WTC11 (cell line): Measurements from ENCODE around the gene UBAP1L. TPM values are rescaled to one million over a fixed set of nuclear protein-coding genes. Genes with fewer than 3 reads are reported as not detected.
A peak's percentile ranks its signal among the peaks of the same experiment; 100 is the strongest.

Source experiments
- ATAC-seq: fragments of 200-7000 bp; cut with Tn5 transposase; 2 replicates; pipeline ENCODE4 v1.10.0; 2021; ENCODE audit warnings: mild to moderate bottlenecking, moderate library complexity
- CTCF ChIA-PET: fragments of 300-600 bp; sonication (Branson Sonifier 250); formaldehyde crosslinking; loops from one replicate; lab custom pipeline; 2021; ENCODE audit warnings: antibody characterized with exemption; lab: Charles Lee
- POLR2A ChIA-PET: fragments of 350-600 bp; sonication (Branson Sonifier 250); formaldehyde crosslinking; loops from one replicate; lab custom pipeline; 2021; ENCODE audit warnings: antibody characterized with exemption; lab: Charles Lee
- DNase-seq: peaks from one replicate; pipeline ENCODE4 v3.0.0; 2021; ENCODE audit warnings: low spot score
- H3K27ac Mint-ChIP-seq: 2 replicates; pipeline ENCODE4 v1.8.0; 2021; ENCODE audit warnings: mixed read lengths
- H3K27me3 Mint-ChIP-seq: 2 replicates; pipeline ENCODE4 v1.8.0; 2021; ENCODE audit warnings: low read depth, mild to moderate bottlenecking, moderate library complexity, mixed read lengths
- H3K36me3 Mint-ChIP-seq: 2 replicates; pipeline ENCODE4 v1.8.0; 2021; ENCODE audit warnings: mixed read lengths
- H3K4me1 Mint-ChIP-seq: 2 replicates; pipeline ENCODE4 v1.8.0; 2022; ENCODE audit warnings: mixed read lengths
- H3K4me3 Mint-ChIP-seq: 2 replicates; pipeline ENCODE4 v1.8.0; 2021; ENCODE audit warnings: mild to moderate bottlenecking, moderate library complexity, mixed read lengths
- H3K9me3 Mint-ChIP-seq: 2 replicates; pipeline ENCODE4 v1.8.0; 2021; ENCODE audit warnings: mixed read lengths
- AFF4 ChIP-seq: sonication (generic); formaldehyde crosslinking; IDR thresholded peaks from 2 replicates; pipeline ENCODE4 v1.8.1; 2023; ENCODE audit warnings: mild to moderate bottlenecking, missing genetic modification reagents, borderline replicate concordance
- ATF2 ChIP-seq: sonication (generic); formaldehyde crosslinking; IDR thresholded peaks from 2 replicates; pipeline ENCODE4 v1.8.1; 2022; ENCODE audit warnings: low read depth, missing genetic modification reagents, borderline replicate concordance
- CBFB ChIP-seq: sonication (generic); formaldehyde crosslinking; IDR thresholded peaks from 2 replicates; pipeline ENCODE4 v1.8.1; 2022; ENCODE audit warnings: mild to moderate bottlenecking, low read depth, missing genetic modification reagents
- CREM ChIP-seq: sonication (generic); formaldehyde crosslinking; IDR thresholded peaks from 2 replicates; pipeline ENCODE4 v1.8.1; 2022; ENCODE audit warnings: mild to moderate bottlenecking, missing genetic modification reagents, moderate library complexity
- ESRRA ChIP-seq: sonication (generic); formaldehyde crosslinking; IDR thresholded peaks from 2 replicates; pipeline ENCODE4 v1.8.1; 2022; ENCODE audit warnings: mild to moderate bottlenecking, missing genetic modification reagents, borderline replicate concordance
- ETV6 ChIP-seq: sonication (generic); formaldehyde crosslinking; IDR thresholded peaks from 2 replicates; pipeline ENCODE4 v1.8.1; 2022; ENCODE audit warnings: mild to moderate bottlenecking, missing genetic modification reagents
- FOXP4 ChIP-seq: sonication (generic); formaldehyde crosslinking; IDR thresholded peaks from 2 replicates; pipeline ENCODE4 v1.8.0; 2022; ENCODE audit warnings: mild to moderate bottlenecking, missing genetic modification reagents
- IRF1 ChIP-seq: sonication (generic); formaldehyde crosslinking; IDR thresholded peaks from 2 replicates; pipeline ENCODE4 v1.8.0; 2023; ENCODE audit warnings: missing genetic modification reagents
- IRF2 ChIP-seq: sonication (generic); formaldehyde crosslinking; IDR thresholded peaks from 2 replicates; pipeline ENCODE4 v1.8.0; 2022; ENCODE audit warnings: low read depth, missing genetic modification reagents, borderline replicate concordance
- JAZF1 ChIP-seq: fragments of 250-450 bp; sonication (Bioruptor Pico); IDR thresholded peaks from 2 replicates; pipeline ENCODE4 v1.9.0; 2021; ENCODE audit warnings: moderate library complexity, mild to moderate bottlenecking, inconsistent platforms
- MXD4 ChIP-seq: fragments of 250-450 bp; sonication (Bioruptor Pico); IDR thresholded peaks from 2 replicates; pipeline ENCODE4 v1.8.0; 2021; ENCODE audit warnings: mild to moderate bottlenecking, moderate library complexity, borderline replicate concordance
- NFYB ChIP-seq: sonication (generic); formaldehyde crosslinking; conservative IDR thresholded peaks from 2 replicates; pipeline ENCODE4 v1.8.0; 2022; ENCODE audit warnings: low read depth, missing genetic modification reagents
- NR3C1 ChIP-seq: sonication (generic); formaldehyde crosslinking; conservative IDR thresholded peaks from 2 replicates; pipeline ENCODE4 v1.8.1; 2023; ENCODE audit warnings: low read depth, mild to moderate bottlenecking, missing genetic modification reagents
- PREB ChIP-seq: sonication (generic); formaldehyde crosslinking; IDR thresholded peaks from 2 replicates; pipeline ENCODE4 v1.8.1; 2022; ENCODE audit warnings: mild to moderate bottlenecking, missing genetic modification reagents, moderate library complexity, borderline replicate concordance
- RORB ChIP-seq: fragments of 250-450 bp; sonication (Bioruptor Pico); IDR thresholded peaks from 2 replicates; pipeline ENCODE4 v1.9.0; 2021; ENCODE audit warnings: mild to moderate bottlenecking
- SMAD3 ChIP-seq: sonication (generic); formaldehyde crosslinking; IDR thresholded peaks from 2 replicates; pipeline ENCODE4 v1.8.0; 2022; ENCODE audit warnings: missing genetic modification reagents, mild to moderate bottlenecking, borderline replicate concordance
- ZNF232 ChIP-seq: sonication (generic); formaldehyde crosslinking; IDR thresholded peaks from 2 replicates; pipeline ENCODE4 v1.8.0; 2022; ENCODE audit warnings: mild to moderate bottlenecking, missing genetic modification reagents
- ZNF416 ChIP-seq: fragments of 250-450 bp; sonication (Bioruptor Pico); IDR thresholded peaks from 2 replicates; pipeline ENCODE4 v1.9.0; 2021; ENCODE audit warnings: mild to moderate bottlenecking, inconsistent platforms
- total RNA-seq: library from RNA; stranded (reverse); gene quantifications from 3 replicates; pipeline ENCODE4 v1.2.3, GENCODE V29; 2021

The UBAP1L gene
- total RNA-seq, 1 experiment from 2014 or later, result 2.0 TPM

GRCh38 chr15:65069179-65069578, 45.8 kb downstream of the UBAP1L start (continued):
- no peak for TF ChIP-seq ATF2 (CRISPR knock-in tag)
- no peak for TF ChIP-seq ESRRA (CRISPR knock-in tag)
- no peak for TF ChIP-seq CREM (CRISPR knock-in tag)
- no peak for TF ChIP-seq MXD4 (CRISPR knock-in tag)
- TF ChIP-seq CBFB (CRISPR knock-in tag), result no peak
- TF ChIP-seq IRF2 (CRISPR knock-in tag), result no peak
- TF ChIP-seq ZNF232 (CRISPR knock-in tag), result no peak
- TF ChIP-seq ZNF416, result no peak
- no peak for TF ChIP-seq PREB
- TF ChIP-seq NR3C1 (CRISPR knock-in tag), result no peak
- TF ChIP-seq RORB (CRISPR knock-in tag), result no peak
- TF ChIP-seq IRF1 (CRISPR knock-in tag), result no peak

GRCh38 chr15:65068403-65068788, 46.6 kb downstream of the UBAP1L start:
- TF ChIP-seq AFF4 (CRISPR knock-in tag), result no peak
- TF ChIP-seq, all 79 proteins: peak for 0
- H3K27ac Mint-ChIP-seq, result no peak overlapping the region
- peak overlapping the region; percentile 73 for H3K4me3 Mint-ChIP-seq
- ChIA-PET CTCF (interaction anchor here (0.8 to 20.3 kb wide), 6 partner anchors 9 to 34 kb away, joined by 3 to 292 read pairs (median 61); partner anchors contain the start of gene KBTBD13), POLR2A (interaction anchor here (0.6 to 2.7 kb wide), 4 partner anchors 9 to 34 kb away, joined by 5 to 12 read pairs (median 10); no protein-coding TSS in a partner anchor)
- peaks cover 38% of the 10 kb centered on the region for H3K4me1 Mint-ChIP-seq
- H3K36me3 Mint-ChIP-seq, result 0 out of 2 replicates have a peak, but pooled peaks cover 2% of the 10 kb centered on the region
- DNase-seq, result no peak
- H3K27me3 Mint-ChIP-seq, result peaks cover 21% of the 10 kb centered on the region
- H3K9me3 Mint-ChIP-seq, result peaks cover 7% of the 10 kb centered on the region
- ATAC-seq, result no peak

GRCh38 chr15:65067645-65068402, 47.2 kb downstream of the UBAP1L start, which contains the start of gene RASL12:
RASL12 (minus strand) TSS chr15:65067991; CDS start chr15:65067835, 156 bp downstream.
- DNase-seq, result peak; percentile 61
- H3K27ac Mint-ChIP-seq, result no peak within 1 kb of the TSS
- H3K4me1 Mint-ChIP-seq, result peaks cover 38% of the 10 kb centered on the region
- ChIA-PET POLR2A (interaction anchor here (0.6 to 2.7 kb wide), 5 partner anchors 9 to 35 kb away, joined by 3 to 12 read pairs (median 9); no protein-coding TSS in a partner anchor), CTCF (interaction anchor here (0.5 to 20.3 kb wide), 9 partner anchors 10 to 260 kb away, joined by 3 to 292 read pairs (median 6); partner anchors contain the start of gene KBTBD13)
- H3K9me3 Mint-ChIP-seq, result peaks cover 1% of the 10 kb centered on the region
- H3K27me3 Mint-ChIP-seq, result peaks cover 21% of the 10 kb centered on the region
- ATAC-seq, result peak; percentile 28
- H3K4me3 Mint-ChIP-seq, result peak within 1 kb of the TSS; percentile 76
- no peaks in the 10 kb centered on the region for H3K36me3 Mint-ChIP-seq
- no peak for TF ChIP-seq JAZF1
- TF ChIP-seq FOXP4 (CRISPR knock-in tag), result no peak
- TF ChIP-seq SMAD3 (CRISPR knock-in tag), result no peak
- TF ChIP-seq NFYB (CRISPR knock-in tag), result no peak
- no peak for TF ChIP-seq ETV6 (CRISPR knock-in tag)
